GM23338 (cell line): ENCODE measurements around the gene PANK3.

Experiments used
- CREB1 ChIP-seq: fragments of 250-450 bp; sonication (Bioruptor Pico); IDR thresholded peaks from 2 replicates; pipeline ENCODE4 v1.5.0; 2020; ENCODE audit warnings: low read depth, mild to moderate bottlenecking, moderate library complexity
- CTCF ChIP-seq, 2 experiments: fragments of 200-600 bp in 1 of 2; sonication (generic) in 1 of 2; conservative IDR thresholded peaks; 2 replicates each; pipeline versions ENCODE4 v1.5.1 to v1.6.1; 2016 to 2017; ENCODE audit warnings: antibody characterized with exemption in 2 of 2, low read depth in 2 of 2, mild to moderate bottlenecking in 2 of 2, moderate library complexity in 1 of 2
- EZH2 ChIP-seq: fragments of 200-600 bp; sonication (generic); IDR thresholded peaks from one replicate; pipeline ENCODE4 v1.8.0; 2017; ENCODE audit warnings: antibody characterized with exemption, mild to moderate bottlenecking, low read depth; ENCODE audit not compliant: unreplicated experiment
- JUNB ChIP-seq: IDR thresholded peaks from one replicate; pipeline ENCODE4 v1.6.1; 2016; ENCODE audit warnings: antibody characterized with exemption; ENCODE audit not compliant: unreplicated experiment
- POLR2AphosphoS5 ChIP-seq: IDR thresholded peaks from 2 replicates; pipeline ENCODE4 v1.6.1; 2016; ENCODE audit warnings: antibody characterized with exemption, low read depth
- TF ChIP-seq, protein P1 (sequence below): IDR thresholded peaks from one replicate; pipeline ENCODE4 v1.6.1; 2018; ENCODE audit warnings: antibody characterized with exemption; ENCODE audit not compliant: unreplicated experiment

- TF ChIP-seq CTCF (conservative IDR thresholded peaks at IDR 0.05; ENCODE audit: low read depth in 2 of 2): no peak
- TF ChIP-seq EZH2: no peak
- no peak for TF ChIP-seq POLR2AphosphoS5
- TF ChIP-seq, protein P1, sequence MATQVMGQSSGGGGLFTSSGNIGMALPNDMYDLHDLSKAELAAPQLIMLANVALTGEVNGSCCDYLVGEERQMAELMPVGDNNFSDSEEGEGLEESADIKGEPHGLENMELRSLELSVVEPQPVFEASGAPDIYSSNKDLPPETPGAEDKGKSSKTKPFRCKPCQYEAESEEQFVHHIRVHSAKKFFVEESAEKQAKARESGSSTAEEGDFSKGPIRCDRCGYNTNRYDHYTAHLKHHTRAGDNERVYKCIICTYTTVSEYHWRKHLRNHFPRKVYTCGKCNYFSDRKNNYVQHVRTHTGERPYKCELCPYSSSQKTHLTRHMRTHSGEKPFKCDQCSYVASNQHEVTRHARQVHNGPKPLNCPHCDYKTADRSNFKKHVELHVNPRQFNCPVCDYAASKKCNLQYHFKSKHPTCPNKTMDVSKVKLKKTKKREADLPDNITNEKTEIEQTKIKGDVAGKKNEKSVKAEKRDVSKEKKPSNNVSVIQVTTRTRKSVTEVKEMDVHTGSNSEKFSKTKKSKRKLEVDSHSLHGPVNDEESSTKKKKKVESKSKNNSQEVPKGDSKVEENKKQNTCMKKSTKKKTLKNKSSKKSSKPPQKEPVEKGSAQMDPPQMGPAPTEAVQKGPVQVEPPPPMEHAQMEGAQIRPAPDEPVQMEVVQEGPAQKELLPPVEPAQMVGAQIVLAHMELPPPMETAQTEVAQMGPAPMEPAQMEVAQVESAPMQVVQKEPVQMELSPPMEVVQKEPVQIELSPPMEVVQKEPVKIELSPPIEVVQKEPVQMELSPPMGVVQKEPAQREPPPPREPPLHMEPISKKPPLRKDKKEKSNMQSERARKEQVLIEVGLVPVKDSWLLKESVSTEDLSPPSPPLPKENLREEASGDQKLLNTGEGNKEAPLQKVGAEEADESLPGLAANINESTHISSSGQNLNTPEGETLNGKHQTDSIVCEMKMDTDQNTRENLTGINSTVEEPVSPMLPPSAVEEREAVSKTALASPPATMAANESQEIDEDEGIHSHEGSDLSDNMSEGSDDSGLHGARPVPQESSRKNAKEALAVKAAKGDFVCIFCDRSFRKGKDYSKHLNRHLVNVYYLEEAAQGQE: no peak
- no peak for TF ChIP-seq CREB1 (CRISPR knock-in tag)
- no peak for TF ChIP-seq JUNB
Measured at GRCh38 chr5:168513861-168514428, 65.2 kb downstream of the PANK3 start.
